C4-2B (cell line): ENCODE results near the gene BPGM.

ENCODE experiments used
- CTCF ChIP-seq: fragments of 450-650 bp; conservative IDR thresholded peaks from 2 replicates; pipeline ENCODE4 v1.5.1; 2017; ENCODE audit warnings: mild to moderate bottlenecking
- ZFX ChIP-seq: fragments of 450-650 bp; IDR thresholded peaks from 2 replicates; pipeline ENCODE4 v1.6.1; 2017

- TF ChIP-seq CTCF = no peak
- TF ChIP-seq ZFX = no peak
Measured at GRCh38 chr7:134702366-134703240, 56.0 kb downstream of the BPGM start.
